Putamen (tissue), 1 donor: ENCODE measurements around the gene ZNF273.
"Not testable (repeated sequence)": the region's sequence is repeated elsewhere in the genome, so short reads cannot be mapped to it uniquely, and the experiment has no call there.

Experiments used
- DNase-seq: peaks from one replicate; pipeline ENCODE4 v3.0.0-alpha.2; 2016; ENCODE audit warnings: low spot score

The ZNF273 gene

DNA sequence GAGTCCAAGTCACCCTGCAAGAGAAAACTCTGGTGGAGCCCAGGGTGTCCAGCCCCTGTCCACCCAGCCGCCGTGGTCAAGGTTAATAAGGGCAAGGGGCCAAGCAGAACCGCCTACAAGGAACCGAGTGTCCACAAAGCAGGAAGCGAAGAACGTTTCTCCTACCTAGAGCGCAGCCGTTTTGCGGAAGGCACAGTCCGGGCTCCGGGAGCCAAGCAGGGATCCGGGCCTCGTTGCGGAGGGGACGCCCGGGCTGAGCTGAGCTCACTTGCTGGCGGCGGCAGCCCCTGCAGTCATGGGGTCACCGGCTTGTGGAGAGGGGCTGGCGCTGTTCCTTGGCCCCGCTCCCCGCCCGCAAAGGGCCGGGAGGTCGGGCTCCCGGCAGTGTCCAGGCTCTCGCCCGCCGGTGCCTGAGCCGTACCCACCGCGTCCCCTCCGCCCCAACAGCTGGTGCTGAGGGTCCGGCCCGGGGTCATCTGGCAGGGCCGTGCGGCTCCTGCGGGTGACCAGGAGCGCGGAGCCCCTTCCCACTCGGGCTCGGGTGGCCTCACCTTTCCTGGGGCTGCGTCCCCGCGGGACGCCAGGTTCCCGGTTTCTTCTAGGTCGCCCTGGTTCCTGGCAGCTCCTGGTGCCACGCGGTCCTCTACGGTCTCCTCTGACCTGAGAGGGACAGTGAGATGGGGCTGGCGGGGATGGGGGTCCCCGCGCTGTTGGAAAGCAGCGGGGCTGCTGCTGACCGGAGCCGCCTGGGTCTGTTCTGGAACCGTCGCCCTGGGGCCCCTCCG lies 14.0 kb upstream of the ZNF273 start:
- no peak for DNase-seq

DNA sequence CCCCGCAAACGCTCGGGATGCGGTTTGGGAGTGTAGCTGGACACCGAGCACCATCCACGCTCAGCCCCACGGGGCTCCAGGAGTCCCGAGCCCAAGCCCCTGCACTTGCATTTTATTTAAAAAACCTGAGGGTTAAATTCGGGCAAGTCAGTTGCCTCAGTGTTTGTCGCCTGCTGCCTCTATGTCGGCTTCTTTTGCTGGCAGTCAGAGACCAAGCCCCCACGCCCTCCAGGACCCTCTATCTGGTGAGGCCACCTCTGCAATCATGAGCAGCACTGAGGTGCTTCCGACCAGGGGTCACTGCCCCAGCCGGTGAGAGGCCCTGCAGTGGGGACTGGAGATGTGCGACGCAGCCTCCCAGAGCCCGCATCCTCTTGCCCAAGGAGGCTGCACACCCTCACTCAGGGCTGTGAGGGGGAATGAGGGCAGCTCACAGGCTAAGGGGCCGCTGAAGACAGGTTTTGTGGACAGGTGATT lies 13.3 kb upstream of the ZNF273 start:
- no peak for DNase-seq

DNA sequence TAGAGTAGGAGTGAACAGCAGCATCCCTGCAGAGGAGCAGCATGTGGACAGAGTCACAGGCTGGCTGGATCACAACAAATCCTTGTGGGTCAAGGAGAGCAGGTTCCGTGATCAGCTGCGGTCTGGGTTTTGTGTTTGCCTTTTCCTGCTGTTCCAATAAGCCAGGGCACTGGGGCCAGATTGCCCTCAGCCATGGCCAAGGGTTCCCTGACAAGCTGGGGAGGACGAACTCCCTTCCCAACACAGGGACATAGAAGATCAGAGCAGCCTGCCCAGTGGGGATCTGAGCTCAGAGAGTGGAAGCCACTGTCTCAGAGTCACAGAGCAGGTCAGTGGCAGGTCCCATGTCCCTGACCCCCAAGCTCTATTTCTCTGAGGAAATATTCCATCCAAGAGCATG lies 12.8 kb upstream of the ZNF273 start:
- not testable (repeated sequence) for DNase-seq

DNA sequence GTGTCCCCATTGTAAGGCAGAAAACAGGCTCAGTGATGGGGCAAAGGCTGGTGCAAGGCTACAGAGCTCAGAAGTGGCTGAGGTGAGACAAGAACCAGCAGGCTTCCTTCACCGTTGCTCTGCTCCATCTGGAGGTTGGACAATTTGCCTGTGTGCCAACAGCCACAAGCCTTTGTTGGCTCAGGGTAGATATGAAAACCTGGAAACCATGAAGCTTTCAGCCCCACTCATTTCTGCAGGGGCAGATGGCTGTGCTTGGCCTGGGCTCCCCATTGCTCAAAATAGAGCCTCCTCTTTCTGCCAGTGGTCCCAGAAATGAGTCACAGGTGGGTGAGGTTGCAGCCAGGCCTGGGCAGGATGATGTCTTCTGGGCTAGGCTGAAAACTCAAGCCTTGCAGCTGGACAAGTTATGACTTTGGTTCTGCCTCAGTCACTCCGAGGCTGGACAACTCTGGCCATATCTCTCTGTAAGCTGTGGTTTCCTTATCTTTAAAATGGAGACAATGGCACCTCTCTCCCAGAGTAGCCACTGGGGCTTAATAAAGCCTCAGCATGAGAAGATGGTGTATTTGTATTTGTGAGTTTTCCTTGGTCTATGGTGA lies 12.2 kb upstream of the ZNF273 start:
- no peak for DNase-seq

DNA sequence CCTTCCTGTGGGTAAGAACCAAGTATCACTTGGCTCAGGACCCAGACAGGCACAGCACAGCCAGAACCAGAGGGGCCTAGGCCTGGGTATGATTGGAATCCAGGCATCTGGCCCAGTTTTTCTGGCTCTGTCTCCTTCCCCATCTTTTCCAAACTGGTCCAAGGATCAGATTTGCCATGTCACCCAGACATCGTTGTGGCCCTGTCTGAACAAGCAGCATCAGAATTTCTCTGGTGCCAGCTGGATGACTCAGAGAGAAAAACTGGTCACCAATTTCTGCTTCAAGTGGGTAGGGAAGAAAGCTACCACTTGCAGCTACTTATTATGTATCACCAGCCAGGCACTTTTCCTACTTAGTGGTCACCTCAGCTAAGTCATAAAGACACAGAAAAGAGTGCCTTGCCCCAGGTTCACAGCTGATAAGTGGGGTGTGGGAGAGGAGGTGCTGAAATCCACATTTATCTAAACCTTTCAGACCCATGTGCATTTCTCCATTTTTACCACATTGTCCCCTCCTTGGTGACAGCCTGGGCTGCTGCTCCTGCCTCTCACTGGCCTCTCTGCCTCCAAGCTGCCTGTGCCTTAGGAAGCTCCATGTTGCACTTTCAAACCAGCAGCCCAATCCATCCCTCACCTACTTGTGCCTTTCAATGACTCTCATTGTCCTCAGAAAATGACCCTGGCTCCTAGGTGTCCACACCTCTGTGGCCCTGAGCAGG lies 11.6 kb upstream of the ZNF273 start:
- DNase-seq = not testable (repeated sequence)

DNA sequence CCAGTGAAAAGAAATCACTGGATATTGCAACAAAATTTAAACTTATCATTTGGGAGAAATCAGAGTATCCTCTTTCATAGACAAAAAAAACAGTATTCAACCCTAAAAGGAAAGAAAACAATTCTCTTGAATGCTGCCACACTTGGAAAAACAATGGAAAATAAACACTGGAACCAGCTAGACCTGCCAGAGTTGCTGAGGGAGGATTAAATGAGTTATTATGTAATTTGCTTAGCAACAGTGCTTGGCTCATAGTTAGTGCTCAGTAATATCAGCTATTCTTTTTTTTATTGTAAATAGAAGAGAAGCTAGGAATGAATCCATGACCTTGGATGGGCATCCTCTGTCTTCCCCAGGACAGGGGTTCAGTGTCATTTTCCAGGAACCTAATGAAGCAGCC lies 11.0 kb upstream of the ZNF273 start:
- no peak for DNase-seq

DNA sequence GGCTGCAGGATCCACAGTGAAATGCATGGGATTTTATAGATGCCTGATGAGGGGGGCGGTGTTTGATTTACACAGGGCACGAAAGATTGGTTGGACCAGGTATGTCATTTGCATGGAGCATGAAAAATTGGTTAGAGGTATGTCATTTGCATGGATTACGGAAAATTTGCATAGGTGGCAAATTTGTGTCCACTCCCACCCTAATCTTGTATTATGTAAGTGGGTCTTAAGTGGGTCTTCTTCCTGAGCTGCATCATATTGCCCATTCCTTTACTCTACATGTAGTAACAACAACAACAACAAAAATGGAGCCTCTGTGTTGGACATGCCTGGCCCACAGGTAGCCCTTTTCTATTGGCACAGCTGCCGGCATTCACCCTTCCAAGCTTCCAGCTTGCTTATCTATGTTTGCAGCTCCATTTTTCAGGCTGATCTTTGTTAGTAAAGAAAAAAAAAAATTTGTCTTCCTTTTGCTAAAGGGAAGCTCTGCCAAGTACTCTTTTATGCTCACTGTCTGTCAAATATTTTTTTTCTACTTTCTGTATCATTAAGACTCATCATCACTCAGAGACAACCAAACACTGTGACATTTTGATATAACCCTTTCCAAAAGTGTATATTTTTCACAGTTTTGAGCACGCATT lies 10.3 kb upstream of the ZNF273 start:
- no peak for DNase-seq

DNA sequence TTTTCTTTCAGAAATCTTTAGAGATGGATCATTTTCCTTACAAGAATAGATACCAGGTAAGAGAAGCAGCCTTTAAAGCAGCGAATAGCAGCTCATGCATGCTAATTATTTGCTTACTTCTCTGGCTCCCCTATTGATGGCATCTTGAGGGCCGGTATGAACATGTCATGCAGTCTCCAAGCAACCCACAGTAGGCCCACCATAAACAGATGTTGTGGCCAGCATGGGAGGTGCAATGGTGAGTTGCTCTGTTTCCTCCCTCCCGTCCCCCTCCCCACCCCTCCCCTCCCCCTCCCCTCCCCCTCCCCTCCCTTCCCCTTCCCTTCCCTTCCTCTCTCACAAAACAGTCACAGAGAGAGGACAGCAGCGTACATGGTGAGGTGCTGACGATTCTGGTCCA lies 9.7 kb upstream of the ZNF273 start:
- no peak for DNase-seq

DNA sequence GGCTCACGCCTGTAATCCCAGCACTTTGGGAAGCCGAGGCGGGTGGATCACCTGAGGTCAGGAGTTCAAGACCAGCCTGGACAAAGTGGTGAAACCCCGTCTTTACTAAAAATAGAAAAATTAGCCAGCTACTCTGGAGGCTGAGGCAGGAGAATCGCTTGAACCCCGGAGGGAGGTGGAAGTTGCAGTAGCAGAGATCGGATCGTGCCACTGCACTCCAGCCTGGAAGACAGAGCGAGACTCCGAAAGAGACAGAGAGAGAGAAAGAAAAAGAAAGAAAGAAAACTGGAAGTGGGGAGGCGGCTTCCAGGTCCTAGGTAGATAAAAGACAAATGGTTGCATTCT lies 640 bp upstream of the ZNF273 start:
- not testable (repeated sequence) for DNase-seq

DNA sequence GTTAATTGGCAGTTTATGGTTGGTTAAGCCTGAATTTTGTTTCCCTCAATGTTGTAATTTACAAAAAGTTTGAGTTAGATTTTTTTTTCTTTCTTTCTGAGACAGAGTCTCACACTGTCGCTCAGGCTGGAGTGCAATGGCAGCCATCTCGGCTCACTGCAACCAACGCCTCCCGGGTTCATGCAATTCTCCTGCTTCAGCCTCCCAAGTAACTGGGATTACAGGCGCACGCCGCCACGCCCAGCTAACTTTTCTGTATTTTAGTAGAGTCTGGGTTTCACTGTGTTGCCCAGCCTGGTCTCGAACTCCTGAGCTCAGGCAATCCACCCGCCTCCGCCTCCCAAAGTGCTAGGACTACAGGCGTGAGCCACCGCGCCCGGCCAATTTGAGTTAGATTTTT lies 935 bp downstream of the ZNF273 start:
- DNase-seq = no peak

DNA sequence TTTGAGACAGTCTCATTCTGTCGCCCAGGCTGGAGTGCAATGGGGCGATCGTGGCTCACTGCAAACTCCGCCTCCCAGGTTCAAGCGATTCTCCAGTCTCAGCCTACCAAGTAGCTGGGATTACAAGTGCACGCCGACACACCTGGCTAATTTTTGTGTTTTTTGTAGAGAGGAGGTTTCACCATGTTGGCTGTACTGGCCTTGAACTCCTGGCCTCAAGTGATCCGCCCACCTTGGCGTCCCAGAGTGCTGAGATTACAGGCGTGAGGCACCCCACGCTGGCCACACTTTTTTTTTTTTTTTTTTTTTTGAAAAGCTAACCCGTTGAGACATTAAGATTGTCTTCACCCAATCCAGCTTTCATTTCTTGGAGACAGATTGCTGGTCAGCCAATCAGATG lies 2.1 kb downstream of the ZNF273 start:
- no peak for DNase-seq

DNA sequence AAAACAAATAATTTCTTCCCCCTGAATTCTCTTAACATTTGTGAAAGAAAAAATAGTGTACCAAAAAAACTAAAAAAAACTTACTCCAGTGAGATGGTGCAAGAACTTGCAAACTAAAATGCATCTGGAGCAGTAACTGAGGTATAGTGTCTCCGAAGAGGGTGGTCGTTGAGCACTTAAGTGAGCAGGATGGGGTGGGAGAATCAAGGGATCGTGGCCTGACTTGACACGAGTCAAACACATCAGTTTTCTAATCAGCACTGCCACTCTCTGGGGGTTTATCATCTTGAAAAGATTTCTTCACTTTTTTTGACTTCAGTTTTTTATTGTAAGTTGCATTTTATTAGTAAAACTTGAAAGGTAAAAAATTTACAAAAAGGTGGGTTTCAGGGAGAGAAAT lies 2.5 kb downstream of the ZNF273 start:
- no peak for DNase-seq

DNA sequence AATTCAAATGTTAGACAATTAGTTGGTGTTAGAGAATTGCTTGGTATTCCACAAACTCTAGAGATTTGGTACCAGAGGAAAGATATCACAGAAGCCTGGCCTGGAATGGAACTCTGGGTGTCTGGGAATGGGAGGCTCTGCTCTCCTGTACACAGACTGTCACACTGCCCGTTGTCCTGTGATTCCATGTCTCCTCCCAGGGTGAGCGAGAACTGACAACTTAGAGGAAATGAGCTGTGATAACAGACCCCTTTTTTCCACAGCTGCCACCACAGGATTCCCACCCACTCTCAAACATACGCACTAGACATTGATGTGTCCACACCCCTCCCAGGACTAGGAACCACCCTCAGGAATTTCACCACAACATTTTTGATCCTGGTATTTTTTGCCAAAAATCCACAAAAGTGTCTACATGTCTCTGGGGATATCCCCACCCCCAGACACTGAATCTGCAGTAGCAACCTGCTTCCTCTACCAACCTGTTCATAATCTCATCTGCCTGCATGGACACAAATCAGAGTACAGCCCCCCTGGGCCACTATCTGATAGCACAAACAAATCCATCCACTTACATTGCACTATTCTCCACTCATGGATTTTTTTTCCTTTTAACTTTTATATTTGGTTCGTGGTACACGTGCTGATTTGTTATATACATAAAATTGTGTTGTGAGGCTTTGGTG lies 4.7 kb downstream of the ZNF273 start:
- no peak for DNase-seq

DNA sequence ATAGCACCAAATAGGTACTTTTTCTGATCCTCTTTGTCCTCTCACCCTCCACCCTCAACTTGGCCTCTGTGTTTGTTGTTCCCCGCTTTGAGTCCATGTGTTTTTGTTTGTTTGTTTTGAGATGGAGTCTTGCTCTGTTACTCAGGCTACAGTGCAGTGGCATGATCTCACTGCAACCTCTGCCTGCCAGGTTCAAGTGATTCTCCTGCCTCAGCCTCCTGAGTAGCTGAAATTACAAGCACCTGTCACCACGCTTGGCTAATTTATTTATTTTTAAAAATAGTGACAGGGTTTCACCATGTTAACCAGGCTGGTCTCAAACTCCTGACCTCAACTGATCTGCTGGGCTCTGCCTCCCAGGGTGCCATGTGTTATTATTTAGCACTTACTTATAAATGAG lies 5.3 kb downstream of the ZNF273 start:
- DNase-seq = no peak

DNA sequence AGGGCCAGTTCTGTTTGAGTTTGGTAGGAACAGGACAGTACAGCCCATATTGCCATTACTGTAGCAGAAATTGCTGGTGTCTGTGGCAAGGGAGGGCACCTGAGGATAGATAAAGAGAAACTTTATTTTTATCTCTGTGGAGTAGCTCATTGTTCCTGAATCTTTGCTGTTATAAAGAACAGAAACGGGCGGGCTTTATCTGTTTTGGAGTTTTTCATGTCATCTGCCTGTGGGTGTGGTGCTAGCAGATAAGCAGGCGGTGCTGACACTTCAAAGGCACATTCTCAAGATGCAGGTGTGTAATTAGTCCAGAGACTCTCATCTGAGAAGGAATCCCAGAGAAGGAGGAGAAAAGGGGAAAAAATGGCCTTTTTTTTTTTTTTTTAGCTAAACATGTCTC lies 11.5 kb downstream of the ZNF273 start:
- no peak for DNase-seq

DNA sequence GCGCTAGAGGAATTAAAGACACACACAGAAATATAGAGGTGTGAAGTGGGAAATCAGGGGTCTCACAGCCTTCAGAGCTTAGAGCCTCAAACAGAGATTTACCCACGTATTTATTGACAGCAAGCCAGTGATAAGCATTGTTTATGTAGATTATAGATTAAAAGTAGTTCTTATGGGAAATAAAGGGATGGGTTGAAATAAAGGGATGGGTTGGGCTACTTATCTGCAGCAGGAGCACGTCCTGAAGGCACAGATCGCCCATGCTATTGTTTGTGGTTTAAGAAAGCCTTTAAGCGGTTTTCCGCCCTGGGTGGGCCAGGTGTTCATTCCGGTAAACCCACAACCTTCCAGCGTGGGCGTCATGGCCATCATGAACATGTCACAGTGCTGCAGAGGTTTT lies 12.2 kb downstream of the ZNF273 start:
- DNase-seq = not testable (repeated sequence)

DNA sequence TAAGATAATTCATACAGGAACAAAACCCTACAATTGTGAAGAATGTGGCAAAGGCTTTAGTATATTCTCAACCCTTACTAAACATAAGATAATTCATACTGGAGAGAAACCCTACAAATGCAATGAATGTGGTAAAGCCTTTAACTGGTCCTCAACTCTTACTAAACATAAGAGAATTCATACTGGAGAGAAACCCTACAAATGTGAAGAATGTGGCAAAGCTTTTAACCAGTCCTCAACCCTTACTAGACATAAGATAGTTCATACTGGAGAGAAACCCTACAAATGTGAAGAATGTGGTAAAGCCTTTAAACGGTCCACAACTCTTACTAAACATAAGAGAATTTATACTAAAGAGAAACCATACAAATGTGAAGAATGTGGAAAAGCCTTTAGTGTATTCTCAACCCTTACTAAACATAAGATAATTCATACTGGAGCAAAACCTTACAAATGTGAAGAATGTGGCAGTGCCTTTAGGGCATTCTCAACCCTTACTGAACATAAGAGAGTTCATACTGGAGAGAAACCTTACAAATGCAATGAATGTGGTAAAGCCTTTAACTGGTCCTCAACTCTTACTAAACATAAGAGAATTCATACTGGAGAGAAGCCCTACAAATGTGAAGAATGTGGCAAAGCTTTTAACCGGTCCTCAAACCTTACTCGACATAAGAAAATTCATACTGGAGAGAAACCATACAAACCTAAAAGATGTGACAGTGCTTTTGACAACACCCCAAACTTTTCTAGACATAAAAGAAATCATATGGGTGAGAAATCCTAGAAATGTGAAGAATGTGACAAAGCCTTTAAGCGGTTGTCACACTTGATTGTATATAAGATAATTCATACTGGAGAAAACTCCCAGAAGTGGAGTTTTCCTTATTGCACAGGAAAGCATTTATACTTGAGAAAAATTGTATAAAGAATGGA lies 25.4 kb downstream of the ZNF273 start:
- not testable (repeated sequence) for DNase-seq

DNA sequence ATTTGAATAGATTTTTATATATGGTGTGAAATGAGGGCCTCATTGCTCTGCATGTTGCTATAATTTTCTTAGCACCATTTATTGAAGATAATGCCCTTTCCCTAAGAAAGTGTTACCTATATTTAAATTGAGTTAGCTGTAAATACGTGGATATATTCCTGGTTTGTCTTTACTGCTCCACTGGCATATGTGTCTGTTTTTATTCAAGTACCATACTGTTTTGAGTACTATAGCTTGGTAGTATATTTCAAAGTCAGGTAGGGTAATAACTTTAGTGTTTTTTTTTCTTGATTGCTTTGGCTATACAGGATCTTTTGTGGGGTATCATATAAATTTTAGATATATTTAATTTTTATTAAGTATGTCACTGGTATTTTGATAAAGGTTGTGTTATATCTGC lies 31.4 kb downstream of the ZNF273 start:
- no peak for DNase-seq

DNA sequence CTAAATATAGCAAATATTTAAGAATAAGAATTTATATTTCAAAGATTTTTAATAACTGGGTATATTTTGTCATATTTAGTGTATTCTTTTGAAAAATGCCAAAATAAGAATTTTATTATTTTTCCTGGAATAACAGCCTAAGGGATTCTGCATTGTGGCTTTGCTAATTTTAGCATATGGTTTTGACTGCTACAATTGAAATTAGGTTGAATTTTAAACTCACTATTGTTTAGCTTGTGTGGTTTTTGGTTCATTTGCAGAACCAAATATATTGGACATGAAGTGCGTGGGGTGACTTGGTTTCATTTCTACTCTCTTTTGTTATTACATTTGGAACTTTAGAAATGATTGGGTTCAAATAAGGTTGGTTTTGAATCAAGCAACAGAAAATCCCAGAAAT lies 35.5 kb downstream of the ZNF273 start:
- DNase-seq = no peak

DNA sequence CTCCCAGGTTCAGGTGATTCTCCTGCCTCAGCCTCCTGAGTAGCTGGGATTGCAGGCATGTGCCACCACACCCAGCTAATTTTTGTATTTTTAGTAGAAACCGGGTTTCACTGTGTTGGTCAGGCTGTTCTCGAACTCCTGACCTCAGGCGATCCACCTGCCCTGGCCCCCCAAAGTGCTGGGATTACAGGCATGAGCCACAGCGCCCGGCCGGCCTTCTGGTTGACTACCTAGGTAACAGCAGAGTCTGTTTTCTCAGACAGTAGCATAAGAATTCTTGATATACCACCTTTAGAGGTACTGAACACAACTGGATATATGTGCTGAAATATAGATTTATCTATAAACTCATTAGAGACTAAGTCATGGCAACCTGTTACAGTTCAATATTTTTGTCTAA lies 36.9 kb downstream of the ZNF273 start:
- DNase-seq = not testable (repeated sequence)
